Amniotic epithelial cell (primary cell): ENCODE data around the gene PABPN1L.
"Not testable (repeated sequence)": the region's sequence is repeated elsewhere in the genome, so short reads cannot be mapped to it uniquely, and the experiment has no call there.

Source experiments
- DNase-seq: peaks from one replicate; pipeline ENCODE4 v3.0.0-alpha.2; 2010; ENCODE audit warnings: low read depth

The PABPN1L gene

GRCh38 chr16:88901718-88902337 is 35.4 kb upstream of the PABPN1L start:
- DNase-seq, result no peak

GRCh38 chr16:88900662-88901052 is 34.2 kb upstream of the PABPN1L start:
- DNase-seq, result no peak

GRCh38 chr16:88899901-88900661 is 33.6 kb upstream of the PABPN1L start:
- no peak for DNase-seq

- no peak for DNase-seq
Measured at GRCh38 chr16:88897696-88898425, 31.4 kb upstream of the PABPN1L start.

- no peak for DNase-seq
Measured at GRCh38 chr16:88896238-88897070, 30.0 kb upstream of the PABPN1L start.

- no peak for DNase-seq
Measured at GRCh38 chr16:88895335-88895734, 28.9 kb upstream of the PABPN1L start.

- DNase-seq, result no peak
Measured at GRCh38 chr16:88894681-88895300, 28.3 kb upstream of the PABPN1L start.

GRCh38 chr16:88894266-88894665 is 27.8 kb upstream of the PABPN1L start:
- DNase-seq, result not testable (repeated sequence)

- no peak for DNase-seq
Measured at GRCh38 chr16:88893127-88893968, 26.9 kb upstream of the PABPN1L start.

- no peak for DNase-seq
Measured at GRCh38 chr16:88892065-88892464, 25.6 kb upstream of the PABPN1L start.

- DNase-seq, result no peak
Measured at GRCh38 chr16:88891083-88891482, 24.6 kb upstream of the PABPN1L start.

- DNase-seq, result not testable (repeated sequence)
Measured at GRCh38 chr16:88889702-88890352, 23.4 kb upstream of the PABPN1L start.

GRCh38 chr16:88888461-88889387 is 22.3 kb upstream of the PABPN1L start:
- DNase-seq, result no peak

- DNase-seq, result no peak
Measured at GRCh38 chr16:88888057-88888456, 21.6 kb upstream of the PABPN1L start.

- no peak for DNase-seq
Measured at GRCh38 chr16:88886845-88887521, 20.5 kb upstream of the PABPN1L start.

GRCh38 chr16:88886420-88886844 is 20.0 kb upstream of the PABPN1L start:
- no peak for DNase-seq

- DNase-seq, result no peak
Measured at GRCh38 chr16:88885693-88886280, 19.3 kb upstream of the PABPN1L start.
